ENCODE measurements around the gene LIPC. TPM values are rescaled to one million over a fixed set of nuclear protein-coding genes. Genes with fewer than 3 reads are reported as not detected.

Gene LIPC
- 1 to 10 TPM in 1 of 2 experiments, under 1 TPM in 1; 0.78 to 1.2 TPM for total RNA-seq

DNA sequence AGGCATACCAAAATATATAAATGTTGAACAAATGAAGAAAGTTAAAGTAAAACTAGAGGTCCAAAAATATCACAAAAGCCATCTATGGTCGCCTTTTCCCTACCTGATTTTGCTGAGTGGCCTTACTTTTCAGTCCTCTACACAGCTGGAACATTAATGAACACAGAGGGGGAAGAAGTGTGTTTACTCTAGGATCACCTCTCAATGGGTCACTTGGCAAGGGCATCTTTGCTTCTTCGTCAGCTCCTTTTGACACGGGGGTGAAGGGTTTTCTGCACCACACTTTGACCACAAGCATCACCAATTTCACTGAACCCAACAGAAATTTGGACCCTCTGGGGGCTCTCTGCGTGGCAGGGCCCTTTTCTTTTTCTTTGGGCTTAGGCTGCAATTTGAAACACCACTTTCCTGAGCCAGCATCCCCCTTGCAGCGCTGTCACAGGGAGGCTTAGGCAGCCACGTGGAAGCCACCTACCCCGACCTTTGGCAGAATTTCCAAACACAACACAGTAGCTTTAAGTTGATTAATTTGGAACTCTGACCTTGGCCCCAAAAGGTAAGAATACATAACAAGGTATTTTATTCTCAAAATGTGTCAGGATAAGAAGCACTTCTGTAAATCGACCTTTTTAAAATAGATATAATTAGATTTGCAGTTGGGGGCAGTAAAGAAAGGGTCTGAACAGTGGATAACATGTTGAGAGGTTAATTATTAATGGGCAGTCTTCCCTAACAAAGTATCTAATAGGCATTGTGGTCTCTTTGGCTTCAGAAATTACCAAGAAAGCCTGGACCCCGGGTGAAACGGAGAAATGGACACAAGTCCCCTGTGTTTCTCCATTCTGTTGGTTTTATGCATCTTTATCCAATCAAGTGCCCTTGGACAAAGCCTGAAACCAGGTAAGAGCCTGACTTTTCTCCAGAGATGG lies at the start of gene LIPC:
Gene LIPC, plus strand, starts transcription at position 771 of the 929 bp plus-strand sequence. Its CDS starts 42 bp downstream, at position 813.

Measured in activated naive CD4-positive, alpha-beta T cell treated with anti-CD3 and anti-CD28 coated beads, Interleukin-2, amount 10 ng/mL, durations not matched to agents 5 hours and 36 hours (primary cell).